Right ventricle myocardium inferior (tissue), 1 donor: ENCODE measurements around the gene GULP1. TPM values are rescaled to one million over a fixed set of nuclear protein-coding genes. Genes with fewer than 3 reads are reported as not detected.
A peak's percentile ranks its signal among the peaks of the same experiment; 100 is the strongest.
"Not testable (repeated sequence)": the region's sequence is repeated elsewhere in the genome, so short reads cannot be mapped to it uniquely, and the experiment has no call there.

Experiments used
- ATAC-seq: fragments of 200-7000 bp; cut with Tn5 transposase; one replicate; pipeline ENCODE4 v1.9.1; 2020; ENCODE audit warnings: mild to moderate bottlenecking, moderate library complexity
- DNase-seq: peaks from one replicate; pipeline ENCODE4 v3.0.0; 2021; ENCODE audit errors: missing footprints
- intact Hi-C: fragments of 100-400 bp; cut with DNase I; formaldehyde crosslinking; loops from one replicate; pipeline ENCODE4 v1.11.0; 2022
- total RNA-seq: library from RNA; stranded (reverse); fragmentation: NEBNext Ultra II Directional; extraction: Animal tissue kit (Norgen Biotek cat#: 25700); gene quantifications from one replicate; pipeline ENCODE4 v1.2.1, GENCODE V29; 2021
- donor health status: DM: no; HTN: yes; CAD: no; lungs with severe emphysema.

Gene GULP1
- total RNA-seq, 1 donor from 2014 or later = 6.7 TPM

GRCh38 chr2:188600536-188601210 is 309.0 kb downstream of the GULP1 start:
- ATAC-seq = no peak
- DNase-seq = no peak
- intact Hi-C loops = no loop called here

- no peak for DNase-seq
- ATAC-seq = no peak
- intact Hi-C loops = no loop called here
Observed at GRCh38 chr2:188601391-188601790, 309.7 kb downstream of the GULP1 start.

DNA sequence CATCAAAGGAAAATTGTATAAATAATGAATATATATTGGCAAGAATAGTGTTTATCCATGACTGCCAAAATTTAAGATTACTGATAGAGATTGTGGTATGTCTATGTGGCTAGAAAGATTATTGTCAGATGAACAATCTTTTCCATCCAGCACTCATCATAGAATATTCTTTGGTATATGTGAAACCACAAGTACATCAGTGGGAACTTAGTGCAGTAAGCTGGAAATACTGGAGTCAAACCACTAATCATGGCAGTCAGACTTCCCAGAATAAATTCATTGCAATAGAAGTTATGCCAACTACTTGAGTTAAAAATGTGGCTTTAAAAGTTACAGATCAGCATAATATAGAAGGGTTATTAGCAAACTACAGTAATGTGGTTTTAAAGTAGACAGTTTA is 310.3 kb downstream of the GULP1 start:
- intact Hi-C loops = no loop called here
- ATAC-seq (no peak), DNase-seq (no peak)

DNA sequence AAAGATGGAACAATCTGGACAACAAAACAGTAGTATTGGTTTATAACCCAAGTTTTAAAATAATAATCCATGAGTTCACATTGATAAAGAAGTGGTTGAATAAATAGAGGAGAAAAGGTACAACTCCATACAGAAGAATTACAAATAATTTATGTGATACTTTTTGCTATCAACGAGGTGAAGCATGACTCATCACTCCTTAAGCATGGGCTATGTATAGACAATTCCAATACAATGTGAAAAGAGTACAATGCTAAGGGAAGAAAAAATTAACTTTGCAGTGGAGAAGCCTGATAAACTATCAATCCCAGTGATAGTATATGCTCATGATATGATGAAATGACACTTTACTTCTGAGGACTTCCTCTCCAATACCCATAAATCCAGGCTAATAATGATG is 312.9 kb downstream of the GULP1 start:
- ATAC-seq (no peak), DNase-seq (no peak)
- intact Hi-C loops = no loop called here

GRCh38 chr2:188605609-188606584 is 314.2 kb downstream of the GULP1 start:
- DNase-seq = peak; percentile 43
- intact Hi-C loops, ATAC-seq: not testable (repeated sequence)

DNA sequence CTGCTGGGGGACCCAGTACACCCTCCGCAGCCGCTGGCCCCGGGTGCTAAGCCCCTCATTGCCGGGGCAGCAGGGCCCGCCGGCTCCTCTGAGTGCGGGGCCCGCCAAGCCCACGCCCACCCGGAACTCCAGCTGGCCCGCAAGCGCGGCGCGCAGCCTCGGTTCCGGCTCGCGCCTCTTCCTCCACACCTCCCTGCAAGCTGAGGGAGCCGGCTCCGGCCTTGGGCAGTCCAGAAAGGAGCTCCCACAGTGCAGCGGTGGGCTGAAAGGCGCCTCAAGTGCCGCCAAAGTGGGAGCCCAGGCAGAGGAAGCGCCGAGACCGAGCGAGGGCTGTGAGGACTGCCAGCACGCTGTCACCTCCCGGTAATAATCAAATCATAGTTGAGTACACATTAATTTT is 314.9 kb downstream of the GULP1 start:
- intact Hi-C loops, DNase-seq, ATAC-seq: not testable (repeated sequence)

- ATAC-seq (no peak), DNase-seq (no peak)
- intact Hi-C loops = no loop called here
Observed at GRCh38 chr2:188607501-188607900, 315.8 kb downstream of the GULP1 start.

- intact Hi-C loops = no loop called here
- no peak for DNase-seq
Observed at GRCh38 chr2:188609321-188610049, 317.8 kb downstream of the GULP1 start.

GRCh38 chr2:188610050-188610444 is 318.4 kb downstream of the GULP1 start:
- intact Hi-C loops = no loop called here
- ATAC-seq (no peak), DNase-seq (no peak)

More at GRCh38 chr2:188609321-188610049, 317.8 kb downstream of the GULP1 start:
- no peak for ATAC-seq

DNA sequence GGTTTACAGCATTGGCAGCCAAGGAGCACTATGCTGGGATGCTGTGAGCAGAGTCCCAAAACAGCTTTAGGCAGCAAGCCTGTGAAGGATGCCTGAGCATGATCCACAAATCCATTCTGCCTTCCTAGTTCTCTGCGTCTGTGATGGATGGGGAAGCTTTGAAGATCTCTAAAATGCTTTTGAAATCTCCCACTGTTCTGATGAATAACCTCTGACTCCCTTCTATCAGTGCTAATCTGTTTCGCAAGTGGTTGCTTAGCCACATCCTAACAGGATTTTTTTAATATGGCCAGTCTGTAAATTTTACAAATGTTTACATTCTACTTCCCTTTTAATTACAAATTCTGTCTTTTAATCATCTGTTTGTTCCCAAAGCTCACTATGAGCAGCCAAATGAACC is 319.2 kb downstream of the GULP1 start:
- intact Hi-C loops = no loop called here
- no peak for ATAC-seq

GRCh38 chr2:188619146-188619545 is 327.5 kb downstream of the GULP1 start:
- intact Hi-C loops = no loop called here
- no peak for ATAC-seq
- DNase-seq = no peak

More for the DNA sequence above, 319.2 kb downstream of the GULP1 start:
- no peak for DNase-seq

DNA sequence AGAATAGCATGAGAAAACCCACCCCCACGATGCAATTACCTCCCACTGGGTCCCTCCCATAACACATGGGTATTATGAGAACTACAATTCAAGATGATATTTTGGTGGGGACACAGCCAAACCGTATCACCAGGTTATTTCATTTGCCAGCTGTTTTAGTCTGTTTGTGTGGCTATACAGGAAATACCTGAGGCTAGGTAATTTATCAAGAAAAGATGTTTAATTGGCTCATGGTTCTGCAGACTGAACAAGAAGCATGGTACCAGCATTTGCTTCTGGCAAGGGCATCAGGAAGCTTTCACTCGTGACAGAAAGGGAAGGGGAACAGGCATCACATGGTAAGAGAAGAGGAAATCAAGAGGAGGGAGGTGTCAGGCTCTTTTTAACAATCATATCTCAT is 329.2 kb downstream of the GULP1 start:
- intact Hi-C loops = no loop called here
- ATAC-seq = no peak
- no peak for DNase-seq

- no peak for ATAC-seq
- no peak for DNase-seq
- intact Hi-C loops = no loop called here
Observed at GRCh38 chr2:188622601-188623260, 331.1 kb downstream of the GULP1 start.

DNA sequence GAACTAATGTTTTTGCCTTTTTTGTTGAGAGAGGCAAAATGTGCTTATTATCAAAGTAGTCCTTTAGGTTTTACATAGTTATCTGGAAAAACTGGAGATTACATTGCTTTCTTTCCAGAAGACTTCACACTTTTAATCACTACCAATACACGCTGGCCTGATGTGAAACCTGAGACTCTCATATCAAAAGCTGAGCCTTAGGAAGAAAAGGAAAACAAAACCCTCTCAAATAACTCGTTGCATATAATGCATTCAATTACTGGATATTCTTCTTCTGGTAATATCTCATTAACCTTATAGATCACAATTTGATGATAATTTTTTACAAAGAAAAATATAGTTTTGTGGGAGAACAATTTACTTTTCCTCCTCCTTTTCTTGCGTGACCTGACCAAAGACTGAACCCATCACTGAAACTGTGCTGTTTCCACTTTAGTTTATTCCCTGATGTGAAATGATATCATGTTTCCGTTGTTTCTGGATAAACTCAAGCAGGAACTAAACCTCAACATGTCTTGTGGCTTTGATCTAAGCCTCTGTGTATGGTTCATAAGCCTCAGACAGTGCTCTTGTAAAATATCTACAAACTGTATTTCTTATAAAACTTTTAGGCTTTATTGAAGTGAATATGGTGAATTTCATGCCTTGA is 332.4 kb downstream of the GULP1 start:
- peak; percentile 60 for ATAC-seq
- no peak for DNase-seq
- intact Hi-C loops = no loop called here

DNA sequence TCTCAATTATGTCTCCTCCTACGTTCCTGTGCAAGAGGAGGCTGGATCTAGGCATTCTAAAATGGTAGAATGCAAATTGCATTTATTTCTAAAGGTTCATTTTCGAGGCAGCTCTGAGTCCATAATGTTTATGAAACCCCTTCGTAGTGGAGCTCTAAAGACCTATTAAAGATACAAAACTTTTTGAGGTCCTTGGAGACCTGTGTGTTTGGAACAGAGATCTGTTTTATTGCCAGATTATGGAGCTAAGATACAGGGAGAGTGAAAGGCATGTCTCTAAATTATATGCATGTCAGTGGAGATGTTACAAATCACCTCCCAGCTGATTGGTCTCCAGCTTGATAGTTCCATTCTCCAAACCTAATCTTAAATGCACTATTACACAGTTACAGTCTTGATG is 335.8 kb downstream of the GULP1 start:
- ATAC-seq (no peak), DNase-seq (no peak)
- intact Hi-C loops = no loop called here

GRCh38 chr2:188628989-188629752 is 337.5 kb downstream of the GULP1 start:
- ATAC-seq = peak; percentile 21

DNA sequence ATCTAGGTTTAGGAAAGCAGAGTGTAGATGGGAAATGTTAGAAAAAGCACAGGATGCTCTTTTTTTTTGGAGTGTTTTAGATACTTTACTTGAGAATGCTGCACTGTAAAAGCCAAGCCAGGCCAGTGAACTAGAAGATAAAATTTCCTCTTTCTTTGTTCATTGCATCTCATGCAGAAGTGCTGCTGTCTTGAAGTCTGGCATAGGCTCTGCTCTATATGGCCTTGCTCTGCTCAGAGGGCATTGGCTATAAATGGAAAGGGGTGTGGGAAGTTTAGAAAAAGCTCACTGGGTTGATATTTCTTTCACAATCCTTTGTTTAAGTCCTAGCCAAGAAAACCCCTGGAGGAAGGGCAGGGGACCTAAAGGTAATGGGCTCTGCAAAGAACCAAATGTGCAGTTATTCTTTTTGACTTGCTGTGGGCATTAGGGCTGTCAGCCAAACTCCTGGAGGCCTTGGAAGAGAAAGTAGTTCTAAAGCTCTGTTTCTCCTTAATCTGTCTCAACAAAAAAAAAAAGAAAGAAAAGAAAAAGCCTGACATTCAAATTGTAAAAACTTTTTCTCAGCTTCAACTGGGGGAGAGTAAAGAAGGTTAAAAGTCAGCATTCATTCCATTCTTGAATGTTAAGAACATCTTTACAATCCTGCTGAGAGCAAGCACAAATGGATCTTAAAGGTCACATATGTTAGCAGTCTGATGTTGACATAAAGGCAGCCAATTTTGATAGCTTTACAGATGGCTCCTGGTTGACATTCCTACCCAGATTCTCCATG is 338.3 kb downstream of the GULP1 start:
- ATAC-seq = peak; percentile 48
- intact Hi-C loops = no loop called here
- no peak for DNase-seq

More at GRCh38 chr2:188628989-188629752, 337.5 kb downstream of the GULP1 start:
- intact Hi-C loops = no loop called here
- DNase-seq = no peak
